ENCODE data around the gene ANKRD26.
A peak's percentile ranks its signal among the peaks of the same experiment; 100 is the strongest.

ANKRD26 gene

DNA sequence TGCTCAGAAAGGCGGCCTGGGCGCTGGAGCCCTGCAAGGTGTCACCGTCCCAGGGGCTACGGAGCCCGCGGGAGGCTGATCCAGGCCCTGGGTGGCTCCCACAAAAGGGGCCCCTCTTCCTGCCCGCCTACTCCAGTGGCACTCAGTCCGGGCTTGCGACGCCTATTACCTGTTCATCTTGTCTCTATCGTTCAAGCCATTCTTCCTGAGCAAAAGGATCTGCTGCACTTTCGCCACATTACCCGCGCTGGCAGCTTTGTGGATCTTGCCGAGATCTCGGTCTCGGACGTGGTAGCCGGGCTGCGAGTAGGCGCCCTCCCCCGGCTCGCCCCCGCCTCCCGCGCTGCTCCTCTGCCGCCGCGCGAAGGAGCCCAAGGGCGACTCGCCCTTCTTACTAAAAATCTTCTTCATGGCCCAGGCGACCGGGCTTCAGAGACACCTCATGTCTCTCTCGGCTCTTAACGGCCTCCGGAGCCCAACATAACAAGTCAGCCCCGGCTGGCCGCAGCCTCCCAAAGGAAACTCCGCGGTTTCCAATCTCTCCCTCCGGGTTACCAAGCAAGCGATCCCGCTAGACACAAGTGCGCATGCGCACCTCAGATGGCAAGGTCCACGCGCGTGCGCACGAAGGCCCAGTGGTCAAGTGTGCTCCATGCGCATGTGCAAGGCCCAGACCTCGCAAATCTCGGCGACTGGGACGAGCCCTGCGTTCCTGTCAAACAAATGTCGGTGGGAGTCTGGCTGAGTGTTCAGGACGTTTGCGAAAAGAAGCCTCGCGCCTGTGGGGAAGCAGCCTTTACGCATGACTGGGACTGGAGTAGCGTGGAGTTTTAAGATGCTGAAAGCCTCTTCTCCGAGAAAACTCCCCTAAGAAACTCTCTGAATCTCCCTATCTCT is at the start of gene ANKRD26:
TSS of gene ANKRD26 (minus strand) at position 579 of the 897 bp plus-strand sequence. CDS start at position 411, 168 bp downstream.
- TF ChIP-seq, protein P1, sequence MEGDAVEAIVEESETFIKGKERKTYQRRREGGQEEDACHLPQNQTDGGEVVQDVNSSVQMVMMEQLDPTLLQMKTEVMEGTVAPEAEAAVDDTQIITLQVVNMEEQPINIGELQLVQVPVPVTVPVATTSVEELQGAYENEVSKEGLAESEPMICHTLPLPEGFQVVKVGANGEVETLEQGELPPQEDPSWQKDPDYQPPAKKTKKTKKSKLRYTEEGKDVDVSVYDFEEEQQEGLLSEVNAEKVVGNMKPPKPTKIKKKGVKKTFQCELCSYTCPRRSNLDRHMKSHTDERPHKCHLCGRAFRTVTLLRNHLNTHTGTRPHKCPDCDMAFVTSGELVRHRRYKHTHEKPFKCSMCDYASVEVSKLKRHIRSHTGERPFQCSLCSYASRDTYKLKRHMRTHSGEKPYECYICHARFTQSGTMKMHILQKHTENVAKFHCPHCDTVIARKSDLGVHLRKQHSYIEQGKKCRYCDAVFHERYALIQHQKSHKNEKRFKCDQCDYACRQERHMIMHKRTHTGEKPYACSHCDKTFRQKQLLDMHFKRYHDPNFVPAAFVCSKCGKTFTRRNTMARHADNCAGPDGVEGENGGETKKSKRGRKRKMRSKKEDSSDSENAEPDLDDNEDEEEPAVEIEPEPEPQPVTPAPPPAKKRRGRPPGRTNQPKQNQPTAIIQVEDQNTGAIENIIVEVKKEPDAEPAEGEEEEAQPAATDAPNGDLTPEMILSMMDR (IDR thresholded peaks at IDR 0.05; ENCODE audit: poor library complexity, severe bottlenecking), result peak; percentile 18
- peak; percentile 81 for ATAC-seq (ENCODE audit: low read depth)

DNA sequence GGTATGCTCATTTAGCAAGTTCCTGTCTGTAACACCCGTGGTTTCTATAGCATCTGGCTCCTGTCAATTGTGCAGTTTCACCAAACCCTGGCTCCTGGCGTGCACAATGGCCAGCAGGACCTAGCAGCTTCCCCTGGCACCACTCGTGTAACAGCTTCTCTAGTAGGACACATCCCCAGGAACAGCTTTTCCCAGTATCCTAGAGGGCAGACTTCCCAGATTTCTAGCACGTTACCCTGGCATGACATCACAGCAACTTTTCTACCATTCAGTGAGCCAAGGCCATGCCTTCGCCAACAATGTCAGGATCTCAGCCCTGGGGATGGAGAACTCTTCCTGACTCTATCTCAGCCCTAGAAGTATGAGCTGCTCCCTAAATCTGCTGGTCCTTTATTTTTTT is 47.4 kb upstream of the ANKRD26 start:
- no peak overlapping the region for H3K4me3 ChIP-seq (ENCODE audit: severe bottlenecking)
- peaks cover 71% of the 10 kb centered on the region for H3K36me3 ChIP-seq (ENCODE audit: low read depth)
- TF ChIP-seq, protein P1 (IDR thresholded peaks at IDR 0.05; ENCODE audit: poor library complexity, severe bottlenecking), result no peak
- DNase-seq (ENCODE audit: low spot score) (no peak), ATAC-seq (ENCODE audit: low read depth) (no peak)
- peaks cover 1% of the 10 kb centered on the region for H3K4me1 ChIP-seq (ENCODE audit: insufficient read depth, poor library complexity, severe bottlenecking)
- H3K27me3 ChIP-seq (ENCODE audit: insufficient read depth, poor library complexity, severe bottlenecking), result no peaks in the 10 kb centered on the region
- no peak overlapping the region for H3K27ac ChIP-seq (ENCODE audit: poor library complexity, severe bottlenecking)
- H3K9me3 ChIP-seq (ENCODE audit: severe bottlenecking), result no peaks in the 10 kb centered on the region

More for the DNA sequence above, at the start of gene ANKRD26:
- Histone ChIP-seq H3K36me3 (ENCODE audit: low read depth) (no peaks in the 10 kb centered on the region), H3K27ac (ENCODE audit: poor library complexity, severe bottlenecking) (peak within 1 kb of the TSS; percentile 56), H3K27me3 (ENCODE audit: insufficient read depth, poor library complexity, severe bottlenecking) (no peaks in the 10 kb centered on the region), H3K4me3 (ENCODE audit: severe bottlenecking) (peak within 1 kb of the TSS; percentile 64), H3K4me1 (ENCODE audit: insufficient read depth, poor library complexity, severe bottlenecking) (peaks cover 5% of the 10 kb centered on the region), H3K9me3 (ENCODE audit: severe bottlenecking) (no peaks in the 10 kb centered on the region)
- DNase-seq (ENCODE audit: low spot score), result peak; percentile 97

DNA sequence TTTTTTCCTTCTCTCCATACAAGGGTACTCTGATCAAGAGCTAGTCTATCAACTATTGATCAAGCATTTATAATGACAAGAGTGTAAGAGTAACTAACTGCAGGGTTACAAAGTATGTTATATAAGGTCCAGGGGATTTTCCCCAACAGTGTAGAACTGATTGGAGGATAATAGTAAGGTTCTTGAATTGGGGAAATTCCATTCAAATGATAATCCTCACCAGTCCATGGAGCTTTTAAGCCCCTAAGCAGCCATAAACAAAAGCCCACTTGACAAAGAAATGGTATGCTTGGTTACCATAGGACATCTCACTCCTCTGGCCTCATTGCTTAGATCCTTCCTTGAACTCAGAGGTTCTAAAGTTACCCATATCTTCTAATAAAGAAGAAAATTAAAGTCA is 45.6 kb upstream of the ANKRD26 start:
- TF ChIP-seq, protein P1 (IDR thresholded peaks at IDR 0.05; ENCODE audit: poor library complexity, severe bottlenecking), result no peak
- H3K36me3 ChIP-seq (ENCODE audit: low read depth), result peaks cover 83% of the 10 kb centered on the region
- no peak overlapping the region for H3K4me3 ChIP-seq (ENCODE audit: severe bottlenecking)
- H3K27me3 ChIP-seq (ENCODE audit: insufficient read depth, poor library complexity, severe bottlenecking), result no peaks in the 10 kb centered on the region
- no peak for DNase-seq (ENCODE audit: low spot score)
- H3K4me1 ChIP-seq (ENCODE audit: insufficient read depth, poor library complexity, severe bottlenecking), result no peaks in the 10 kb centered on the region
- H3K9me3 ChIP-seq (ENCODE audit: severe bottlenecking), result no peaks in the 10 kb centered on the region
- H3K27ac ChIP-seq (ENCODE audit: poor library complexity, severe bottlenecking), result no peak overlapping the region
- ATAC-seq (ENCODE audit: low read depth), result no peak

GRCh38 chr10:27143686-27144085 is 43.4 kb upstream of the ANKRD26 start:
- Histone ChIP-seq H3K27ac (ENCODE audit: poor library complexity, severe bottlenecking) (no peak overlapping the region), H3K36me3 (ENCODE audit: low read depth) (peaks cover 98% of the 10 kb centered on the region), H3K4me1 (ENCODE audit: insufficient read depth, poor library complexity, severe bottlenecking) (no peaks in the 10 kb centered on the region), H3K9me3 (ENCODE audit: severe bottlenecking) (no peaks in the 10 kb centered on the region), H3K27me3 (ENCODE audit: insufficient read depth, poor library complexity, severe bottlenecking) (no peaks in the 10 kb centered on the region), H3K4me3 (ENCODE audit: severe bottlenecking) (no peak overlapping the region)
- DNase-seq (ENCODE audit: low spot score), result no peak
- no peak for ATAC-seq (ENCODE audit: low read depth)
- TF ChIP-seq, protein P1 (IDR thresholded peaks at IDR 0.05; ENCODE audit: poor library complexity, severe bottlenecking), result no peak

GRCh38 chr10:27138277-27138676 is 38.0 kb upstream of the ANKRD26 start:
- ATAC-seq (ENCODE audit: low read depth) (no peak), DNase-seq (ENCODE audit: low spot score) (no peak)
- no peak overlapping the region for H3K4me3 ChIP-seq (ENCODE audit: severe bottlenecking)
- no peaks in the 10 kb centered on the region for H3K27me3 ChIP-seq (ENCODE audit: insufficient read depth, poor library complexity, severe bottlenecking)
- TF ChIP-seq, protein P1 (IDR thresholded peaks at IDR 0.05; ENCODE audit: poor library complexity, severe bottlenecking), result no peak
- H3K4me1 ChIP-seq (ENCODE audit: insufficient read depth, poor library complexity, severe bottlenecking), result no peaks in the 10 kb centered on the region
- H3K9me3 ChIP-seq (ENCODE audit: severe bottlenecking), result no peaks in the 10 kb centered on the region
- peaks cover 97% of the 10 kb centered on the region for H3K36me3 ChIP-seq (ENCODE audit: low read depth)
- no peak overlapping the region for H3K27ac ChIP-seq (ENCODE audit: poor library complexity, severe bottlenecking)
